HEK293 (cell line): ENCODE results near the gene OBSCN.

Experiments
- CTCF ChIA-PET: fragments of 350-600 bp; formaldehyde crosslinking; extraction: SDS; loops from one replicate; lab custom pipeline; 2021; ENCODE audit warnings: antibody characterized with exemption; lab: Yijun Ruan, JAX
- POLR2A ChIA-PET: fragments of 300-600 bp; formaldehyde crosslinking; extraction: SDS; loops from one replicate; lab custom pipeline; 2020; ENCODE audit warnings: antibody characterized with exemption, inconsistent platforms; lab: Yijun Ruan, JAX
- H3K27ac ChIP-seq: fragments of 200-500 bp; sonication (Bioruptor generic); 2 replicates; pipeline ENCODE4 v1.5.1; 2014; ENCODE audit warnings: low read depth, low read length, control low read depth, inconsistent platforms; ENCODE audit errors: extremely low read depth
- H3K36me3 ChIP-seq, 2 experiments: fragments of 200-500 bp in 1 of 2; sonication (Bioruptor generic) in 1 of 2; 1 replicate in 1 of 2; 2 replicates in 1 of 2; pipeline ENCODE4 v1.5.1; 2014 to 2017; ENCODE audit warnings: inconsistent platforms in 2 of 2, low read length in 2 of 2; ENCODE audit not compliant: control insufficient read depth in 2 of 2, insufficient read depth in 1 of 2
- H3K4me1 ChIP-seq: fragments of 200-500 bp; sonication (Bioruptor generic); 2 replicates; pipeline ENCODE4 v1.5.1; 2014; ENCODE audit warnings: mild to moderate bottlenecking, low read length, inconsistent platforms; ENCODE audit not compliant: control insufficient read depth, insufficient read depth
- H3K4me3 ChIP-seq: 2 replicates; pipeline ENCODE4 v1.5.1; 2011; ENCODE audit warnings: low read depth, mild to moderate bottlenecking, control low read depth, low read length, moderate library complexity
- H3K9me3 ChIP-seq: fragments of 200-500 bp; sonication (Bioruptor generic); 2 replicates; pipeline ENCODE4 v1.5.1; 2014; ENCODE audit warnings: low read depth, low read length, inconsistent platforms; ENCODE audit not compliant: control insufficient read depth, insufficient read depth
- BCL6B ChIP-seq: fragments of 450-650 bp; formaldehyde crosslinking; IDR thresholded peaks from 2 replicates; pipeline ENCODE4 v1.5.1; 2017; ENCODE audit warnings: missing biosample characterization, missing genetic modification characterization
- PATZ1 ChIP-seq: fragments of 450-650 bp; formaldehyde crosslinking; IDR thresholded peaks from 2 replicates; pipeline ENCODE4 v1.5.1; 2016; ENCODE audit warnings: missing biosample characterization, missing genetic modification characterization
- PRDM4 ChIP-seq: fragments of 450-650 bp; formaldehyde crosslinking; IDR thresholded peaks from 2 replicates; pipeline ENCODE4 v1.5.1; 2017; ENCODE audit warnings: missing biosample characterization, missing genetic modification characterization
- TRIM28 ChIP-seq: IDR thresholded peaks from 2 replicates; pipeline ENCODE4 v1.6.1; 2011; ENCODE audit warnings: low read length, control low read depth, borderline replicate concordance
- ZBTB6 ChIP-seq: fragments of 450-650 bp; formaldehyde crosslinking; IDR thresholded peaks from 2 replicates; pipeline ENCODE4 v1.5.1; 2017; ENCODE audit warnings: missing biosample characterization, missing genetic modification characterization
- ZFP37 ChIP-seq: fragments of 450-650 bp; formaldehyde crosslinking; IDR thresholded peaks from 2 replicates; pipeline ENCODE4 v1.5.1; 2016; ENCODE audit warnings: missing biosample characterization, missing genetic modification characterization
- ZNF114 ChIP-seq: fragments of 450-650 bp; formaldehyde crosslinking; IDR thresholded peaks from 2 replicates; pipeline ENCODE4 v1.5.0; 2017; ENCODE audit warnings: missing biosample characterization, missing genetic modification characterization
- ZNF132 ChIP-seq: fragments of 450-650 bp; formaldehyde crosslinking; IDR thresholded peaks from 2 replicates; pipeline ENCODE4 v1.5.1; 2017; ENCODE audit warnings: missing biosample characterization, missing genetic modification characterization, borderline replicate concordance
- ZNF16 ChIP-seq: fragments of 450-650 bp; formaldehyde crosslinking; IDR thresholded peaks from 2 replicates; pipeline ENCODE4 v1.5.1; 2016; ENCODE audit warnings: low read depth, missing biosample characterization, missing genetic modification characterization
- ZNF221 ChIP-seq: fragments of 450-650 bp; formaldehyde crosslinking; IDR thresholded peaks from 2 replicates; pipeline ENCODE4 v1.5.1; 2017; ENCODE audit warnings: missing biosample characterization, missing genetic modification characterization, borderline replicate concordance
- ZNF23 ChIP-seq: fragments of 450-650 bp; formaldehyde crosslinking; IDR thresholded peaks from 2 replicates; pipeline ENCODE4 v1.5.1; 2016; ENCODE audit warnings: missing biosample characterization, missing genetic modification characterization, borderline replicate concordance
- ZNF24 ChIP-seq: fragments of 450-650 bp; formaldehyde crosslinking; IDR thresholded peaks from 2 replicates; pipeline ENCODE4 v1.5.1; 2016; ENCODE audit warnings: missing biosample characterization, missing genetic modification characterization
- ZNF248 ChIP-seq: fragments of 450-650 bp; formaldehyde crosslinking; IDR thresholded peaks from 2 replicates; pipeline ENCODE4 v1.5.1; 2017; ENCODE audit warnings: missing biosample characterization, missing genetic modification characterization
- ZNF37A ChIP-seq: fragments of 450-650 bp; IDR thresholded peaks from 2 replicates; pipeline ENCODE4 v1.5.1; 2018; ENCODE audit warnings: missing biosample characterization, missing genetic modification characterization
- ZNF391 ChIP-seq: fragments of 450-650 bp; formaldehyde crosslinking; IDR thresholded peaks from 2 replicates; pipeline ENCODE4 v1.5.1; 2016; ENCODE audit warnings: low read depth, missing biosample characterization, missing genetic modification characterization, borderline replicate concordance
- ZNF416 ChIP-seq: fragments of 450-650 bp; formaldehyde crosslinking; IDR thresholded peaks from 2 replicates; pipeline ENCODE4 v1.5.1; 2016; ENCODE audit warnings: missing biosample characterization, missing genetic modification characterization
- ZNF529 ChIP-seq: fragments of 450-650 bp; formaldehyde crosslinking; IDR thresholded peaks from 2 replicates; pipeline ENCODE4 v1.5.1; 2017; ENCODE audit warnings: missing genetic modification characterization, missing biosample characterization; ENCODE audit not compliant: insufficient replicate concordance
- ZNF530 ChIP-seq: fragments of 450-650 bp; formaldehyde crosslinking; IDR thresholded peaks from 2 replicates; pipeline ENCODE4 v1.5.1; 2016; ENCODE audit warnings: low read depth, missing biosample characterization, missing genetic modification characterization
- ZNF561 ChIP-seq: fragments of 450-650 bp; IDR thresholded peaks from 2 replicates; pipeline ENCODE4 v1.5.1; 2018; ENCODE audit warnings: missing biosample characterization, missing genetic modification characterization, borderline replicate concordance
- ZNF629 ChIP-seq: fragments of 450-650 bp; formaldehyde crosslinking; IDR thresholded peaks from 2 replicates; pipeline ENCODE4 v1.5.1; 2017; ENCODE audit warnings: missing biosample characterization, missing genetic modification characterization
- ZNF677 ChIP-seq: fragments of 450-650 bp; IDR thresholded peaks from 2 replicates; pipeline ENCODE4 v1.5.0; 2018; ENCODE audit warnings: missing biosample characterization, mild to moderate bottlenecking, missing genetic modification characterization, moderate library complexity

The OBSCN gene

GRCh38 chr1:228233136-228233535 is 25.3 kb downstream of the OBSCN start:
- ChIA-PET POLR2A (no interaction called here), CTCF (interaction anchor here (0.6 to 1.3 kb wide), 4 partner anchors 11 to 435 kb away, joined by 3 to 4 read pairs (median 4); partner anchors contain the start of gene IBA57)
- Histone ChIP-seq H3K36me3 (peaks cover 0 to 7% of the 10 kb centered on the region in 2 experiments; a peak in 2 of 3 replicates), H3K4me3 (no peak overlapping the region), H3K27ac (no peak overlapping the region), H3K4me1 (no peaks in the 10 kb centered on the region), H3K9me3 (no peaks in the 10 kb centered on the region)
- no peak for TF ChIP-seq ZNF37A (tag by site-specific recombination)

GRCh38 chr1:228234921-228235320 is 27.1 kb downstream of the OBSCN start:
- TF ChIP-seq ZNF16 (tag by site-specific recombination) (no peak), ZNF391 (no peak), ZNF248 (tag by site-specific recombination) (no peak), PRDM4 (tag by site-specific recombination) (no peak), ZNF530 (tag by site-specific recombination) (no peak), ZNF629 (tag by site-specific recombination) (no peak), ZNF416 (no peak), PATZ1 (tag by site-specific recombination) (no peak)
- Histone ChIP-seq H3K36me3 (peaks cover 8 to 19% of the 10 kb centered on the region in 2 experiments), H3K9me3 (no peaks in the 10 kb centered on the region), H3K27ac (no peak overlapping the region), H3K4me1 (no peaks in the 10 kb centered on the region), H3K4me3 (no peak overlapping the region)
- POLR2A ChIA-PET: no interaction called here
- CTCF ChIA-PET: interaction anchor here (0.6 kb wide), 1 partner anchor 1823 kb away, joined by 3 read pairs; no protein-coding TSS in a partner anchor

GRCh38 chr1:228236744-228237143 is 28.9 kb downstream of the OBSCN start:
- ChIA-PET POLR2A (no interaction called here), CTCF (interaction anchor here (0.6 to 1.2 kb wide), 12 partner anchors 10 to 390 kb away, joined by 3 to 8 read pairs (median 3); no protein-coding TSS in a partner anchor)
- peak; percentile 70; the same call in 1 of the 2 replicates for TF ChIP-seq TRIM28
- TF ChIP-seq ZNF132 (tag by site-specific recombination): no peak
- H3K27ac ChIP-seq: no peak overlapping the region
- no peaks in the 10 kb centered on the region for H3K4me1 ChIP-seq
- H3K4me3 ChIP-seq: no peak overlapping the region
- no peaks in the 10 kb centered on the region for H3K9me3 ChIP-seq
- peaks cover 8 to 19% of the 10 kb centered on the region in 2 experiments for H3K36me3 ChIP-seq

- H3K4me1 ChIP-seq: no peaks in the 10 kb centered on the region
- no peak overlapping the region for H3K4me3 ChIP-seq
- TF ChIP-seq ZNF24 (tag by site-specific recombination) (no peak), ZNF561 (tag by site-specific recombination) (no peak), ZFP37 (tag by site-specific recombination) (no peak), BCL6B (tag by site-specific recombination) (no peak), ZNF221 (tag by site-specific recombination) (no peak), ZNF114 (tag by site-specific recombination) (no peak), ZBTB6 (tag by site-specific recombination) (no peak), ZNF677 (tag by site-specific recombination) (no peak), ZNF23 (tag by site-specific recombination) (no peak), ZNF529 (tag by site-specific recombination) (no peak)
- no peaks in the 10 kb centered on the region for H3K9me3 ChIP-seq
- H3K27ac ChIP-seq: no peak overlapping the region
- ChIA-PET CTCF (interaction anchor here (0.5 to 1.2 kb wide), 2 partner anchors 11 to 35 kb away, joined by 3 read pairs; no protein-coding TSS in a partner anchor), POLR2A (no interaction called here)
- peaks cover 8 to 12% of the 10 kb centered on the region in 2 experiments for H3K36me3 ChIP-seq
Observed at GRCh38 chr1:228238007-228238406, 30.2 kb downstream of the OBSCN start.
